Neural progenitor cell (in vitro differentiated cells): ENCODE measurements around the gene DDX3Y. TPM values are rescaled to one million over a fixed set of nuclear protein-coding genes. Genes with fewer than 3 reads are reported as not detected.

Experiments
- DNase-seq: peaks from one replicate; pipeline ENCODE4 v3.0.0-alpha.2; 2016; ENCODE audit warnings: low spot score
- H2AFZ ChIP-seq: fragments of 200-600 bp; sonication (generic); replicated peaks from 2 replicates; pipeline ENCODE4 v1.6.1; 2016; ENCODE audit warnings: antibody characterized with exemption
- H3F3A ChIP-seq: fragments of 200-600 bp; sonication (generic); 2 replicates; pipeline ENCODE4 v1.6.1; 2016; ENCODE audit warnings: antibody characterized with exemption, low read depth
- H3K27ac ChIP-seq: fragments of 200-600 bp; sonication (generic); 2 replicates; pipeline ENCODE4 v1.5.1; 2016; ENCODE audit warnings: mild to moderate bottlenecking
- H3K27me3 ChIP-seq: fragments of 200-600 bp; sonication (generic); 2 replicates; pipeline ENCODE4 v1.6.1; 2016; ENCODE audit warnings: mild to moderate bottlenecking, moderate library complexity
- H3K36me3 ChIP-seq: fragments of 200-600 bp; sonication (generic); 2 replicates; pipeline ENCODE4 v1.5.1; 2016
- H3K4me1 ChIP-seq: fragments of 200-600 bp; sonication (generic); 2 replicates; pipeline ENCODE4 v1.6.1; 2016; ENCODE audit warnings: mixed run types
- H3K4me2 ChIP-seq: fragments of 200-600 bp; sonication (generic); 2 replicates; pipeline ENCODE4 v1.6.1; 2016
- H3K4me3 ChIP-seq: fragments of 200-600 bp; sonication (generic); 2 replicates; pipeline ENCODE4 v1.5.1; 2016
- H3K79me2 ChIP-seq: fragments of 200-600 bp; sonication (generic); 2 replicates; pipeline ENCODE4 v1.6.1; 2016; ENCODE audit warnings: low read depth
- H3K9ac ChIP-seq: fragments of 200-600 bp; sonication (generic); 2 replicates; pipeline ENCODE4 v1.6.1; 2016
- H3K9me3 ChIP-seq: fragments of 200-600 bp; sonication (generic); 2 replicates; pipeline ENCODE4 v1.5.1; 2016; ENCODE audit warnings: low read depth
- H4K20me1 ChIP-seq: fragments of 200-600 bp; sonication (generic); 2 replicates; pipeline ENCODE4 v1.6.1; 2016; ENCODE audit warnings: low read depth
- H3K27ac Mint-ChIP-seq: 3 replicates; pipeline ENCODE4 v1.8.0; 2021; ENCODE audit warnings: mixed read lengths
- H3K27me3 Mint-ChIP-seq: 2 replicates; pipeline ENCODE4 v1.8.0; 2022; ENCODE audit warnings: low read depth, mild to moderate bottlenecking, inconsistent platforms, moderate library complexity, mixed read lengths; ENCODE audit not compliant: insufficient read depth
- H3K36me3 Mint-ChIP-seq: 3 replicates; pipeline ENCODE4 v1.8.0; 2021; ENCODE audit warnings: mixed read lengths
- H3K4me1 Mint-ChIP-seq: 3 replicates; pipeline ENCODE4 v1.8.0; 2021; ENCODE audit warnings: mixed read lengths
- H3K4me3 Mint-ChIP-seq: 3 replicates; pipeline ENCODE4 v1.8.0; 2021; ENCODE audit warnings: mild to moderate bottlenecking, moderate library complexity, mixed read lengths
- H3K9me3 Mint-ChIP-seq: 3 replicates; pipeline ENCODE4 v1.8.0; 2020; ENCODE audit warnings: mixed read lengths
- EZH2 ChIP-seq: fragments of 200-600 bp; sonication (generic); IDR thresholded peaks from 2 replicates; pipeline ENCODE4 v1.6.1; 2017; ENCODE audit warnings: antibody characterized with exemption, mild to moderate bottlenecking, moderate library complexity
- EZH2phosphoT487 ChIP-seq: fragments of 200-600 bp; sonication (generic); IDR thresholded peaks from 2 replicates; pipeline ENCODE4 v1.6.1; 2017; ENCODE audit warnings: antibody characterized with exemption
- total RNA-seq: library from RNA; depleted of rRNA; stranded (reverse); fragments of >200 nt; gene quantifications from 2 replicates; pipeline ENCODE4 v1.2.3, GENCODE V29; 2015; ENCODE audit warnings: low replicate concordance
- TF ChIP-seq, protein P1 (sequence below): fragments of 200-600 bp; sonication (generic); IDR thresholded peaks from 2 replicates; pipeline ENCODE4 v1.5.1; 2017; ENCODE audit warnings: antibody characterized with exemption, mild to moderate bottlenecking

DDX3Y gene
- total RNA-seq, 1 donor from 2014 or later = not detected

DNA sequence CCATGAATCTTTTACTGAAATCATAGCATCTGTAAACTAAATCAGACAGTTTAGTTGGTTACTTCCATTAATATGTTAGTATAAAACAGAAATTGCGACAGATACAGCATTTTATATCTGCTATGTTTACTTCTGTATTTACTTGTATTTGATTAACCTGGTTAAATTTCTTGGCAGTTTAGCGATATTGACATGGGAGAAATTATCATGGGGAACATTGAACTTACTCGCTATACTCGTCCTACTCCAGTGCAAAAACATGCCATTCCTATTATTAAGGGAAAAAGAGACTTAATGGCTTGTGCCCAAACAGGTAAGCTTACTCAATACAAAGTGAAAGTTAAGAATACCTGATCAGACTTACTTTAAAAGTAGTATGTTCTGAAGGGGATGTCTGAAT lies 8.9 kb downstream of the DDX3Y start:
- Histone ChIP-seq H4K20me1 (no peaks in the 10 kb centered on the region), H3K4me2 (no peak overlapping the region), H3K27me3 (no peaks in the 10 kb centered on the region), H3K4me1 (no peaks in the 10 kb centered on the region), H3K36me3 (no peaks in the 10 kb centered on the region), H3F3A (no peaks in the 10 kb centered on the region), H2AFZ (no peak overlapping the region), H3K79me2 (no peaks in the 10 kb centered on the region), H3K9me3 (no peaks in the 10 kb centered on the region), H3K4me3 (no peak overlapping the region), H3K27ac (no peak overlapping the region), H3K9ac (no peak overlapping the region)
- Mint-ChIP-seq H3K36me3 (no peaks in the 10 kb centered on the region), H3K4me1 (no peaks in the 10 kb centered on the region), H3K4me3 (no peak overlapping the region), H3K27me3 (no peaks in the 10 kb centered on the region), H3K27ac (no peak overlapping the region), H3K9me3 (no peaks in the 10 kb centered on the region)
- TF ChIP-seq, protein P1, sequence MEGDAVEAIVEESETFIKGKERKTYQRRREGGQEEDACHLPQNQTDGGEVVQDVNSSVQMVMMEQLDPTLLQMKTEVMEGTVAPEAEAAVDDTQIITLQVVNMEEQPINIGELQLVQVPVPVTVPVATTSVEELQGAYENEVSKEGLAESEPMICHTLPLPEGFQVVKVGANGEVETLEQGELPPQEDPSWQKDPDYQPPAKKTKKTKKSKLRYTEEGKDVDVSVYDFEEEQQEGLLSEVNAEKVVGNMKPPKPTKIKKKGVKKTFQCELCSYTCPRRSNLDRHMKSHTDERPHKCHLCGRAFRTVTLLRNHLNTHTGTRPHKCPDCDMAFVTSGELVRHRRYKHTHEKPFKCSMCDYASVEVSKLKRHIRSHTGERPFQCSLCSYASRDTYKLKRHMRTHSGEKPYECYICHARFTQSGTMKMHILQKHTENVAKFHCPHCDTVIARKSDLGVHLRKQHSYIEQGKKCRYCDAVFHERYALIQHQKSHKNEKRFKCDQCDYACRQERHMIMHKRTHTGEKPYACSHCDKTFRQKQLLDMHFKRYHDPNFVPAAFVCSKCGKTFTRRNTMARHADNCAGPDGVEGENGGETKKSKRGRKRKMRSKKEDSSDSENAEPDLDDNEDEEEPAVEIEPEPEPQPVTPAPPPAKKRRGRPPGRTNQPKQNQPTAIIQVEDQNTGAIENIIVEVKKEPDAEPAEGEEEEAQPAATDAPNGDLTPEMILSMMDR = no peak
- DNase-seq = no peak

DNA sequence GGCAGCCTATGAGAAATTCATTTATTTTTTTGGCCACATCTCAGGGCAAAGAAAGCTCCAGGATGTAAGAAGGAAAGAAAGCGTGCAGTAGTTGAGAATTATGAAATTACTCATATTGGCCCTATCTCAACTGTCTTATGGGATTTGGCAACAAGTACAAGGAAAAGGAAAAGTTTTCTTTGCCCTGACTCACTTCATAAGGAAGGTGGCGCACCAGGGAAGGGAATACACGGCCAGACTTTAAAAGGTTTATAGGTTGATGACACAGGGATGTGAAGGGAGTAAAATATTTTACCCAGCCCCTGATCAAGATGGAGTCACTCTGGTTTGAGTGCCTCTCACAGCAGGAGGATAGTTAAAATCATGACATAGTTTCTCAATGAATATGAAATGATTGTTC lies 23.4 kb downstream of the DDX3Y start:
- no peak for DNase-seq
- H2AFZ ChIP-seq = no peak overlapping the region
- no peaks in the 10 kb centered on the region for H3K4me1 ChIP-seq
- H3K4me1 Mint-ChIP-seq = no peaks in the 10 kb centered on the region
- H3K36me3 ChIP-seq = no peaks in the 10 kb centered on the region
- no peaks in the 10 kb centered on the region for H3K27me3 Mint-ChIP-seq
- H3K4me3 ChIP-seq = no peak overlapping the region
- no peaks in the 10 kb centered on the region for H4K20me1 ChIP-seq
- no peak overlapping the region for H3K9ac ChIP-seq
- H3K27me3 ChIP-seq = no peaks in the 10 kb centered on the region
- H3K9me3 Mint-ChIP-seq = no peaks in the 10 kb centered on the region
- no peaks in the 10 kb centered on the region for H3K36me3 Mint-ChIP-seq
- TF ChIP-seq EZH2phosphoT487 (no peak), EZH2 (no peak)
- TF ChIP-seq, protein P1 = no peak
- no peaks in the 10 kb centered on the region for H3F3A ChIP-seq
- no peaks in the 10 kb centered on the region for H3K9me3 ChIP-seq
- no peaks in the 10 kb centered on the region for H3K79me2 ChIP-seq
- H3K4me3 Mint-ChIP-seq = no peak overlapping the region
- no peak overlapping the region for H3K4me2 ChIP-seq
- H3K27ac Mint-ChIP-seq = no peak overlapping the region
- no peak overlapping the region for H3K27ac ChIP-seq

DNA sequence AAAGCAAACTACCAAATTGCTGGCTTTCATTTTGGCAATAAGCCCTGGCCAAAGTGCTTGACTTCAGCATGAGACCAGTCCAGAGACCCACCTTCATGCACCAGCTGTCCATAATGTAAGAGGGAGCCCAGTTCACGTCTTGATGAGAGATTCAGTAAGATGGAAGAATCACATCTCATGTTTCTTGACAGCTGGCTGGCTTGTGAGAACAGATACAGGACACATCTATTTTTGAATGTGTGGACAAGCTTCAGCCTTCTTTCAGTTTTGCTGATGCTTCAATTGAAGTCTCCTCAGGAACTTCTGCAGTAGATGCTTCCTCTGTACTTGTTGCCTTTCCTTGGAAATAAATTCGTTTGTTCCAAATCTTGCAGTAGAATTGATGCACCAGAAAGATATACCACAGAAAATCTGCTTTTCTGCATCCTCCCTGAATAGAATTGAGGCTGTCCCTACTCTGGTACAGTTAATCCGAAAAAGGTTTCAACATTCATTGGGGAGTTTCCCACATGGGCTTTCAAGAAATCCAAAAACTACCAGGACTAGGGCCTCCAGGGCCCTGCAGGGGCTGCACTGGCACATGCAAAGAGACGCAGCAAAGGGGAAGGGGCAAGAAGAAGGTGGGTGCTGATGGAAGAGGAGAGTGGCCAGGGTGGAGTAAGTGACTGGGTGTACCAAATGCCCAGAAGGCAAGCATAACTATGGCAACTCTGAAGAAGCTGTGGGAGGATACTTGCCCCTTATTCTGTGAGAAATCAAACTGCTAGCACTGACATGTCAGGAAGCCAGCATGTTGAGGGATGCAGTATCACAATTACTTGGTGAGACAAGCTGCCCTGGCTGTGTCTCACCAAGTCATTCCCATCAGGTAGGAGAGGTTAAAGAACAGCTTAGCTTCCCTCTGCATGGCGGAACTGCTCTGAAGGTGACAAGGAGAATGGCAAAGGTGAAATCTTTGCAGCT lies 37.3 kb downstream of the DDX3Y start:
- Mint-ChIP-seq H3K4me1 (no peaks in the 10 kb centered on the region), H3K9me3 (no peaks in the 10 kb centered on the region)

More for the DNA sequence above, 37.3 kb downstream of the DDX3Y start:
- Histone ChIP-seq H3K9ac (no peak overlapping the region), H3K4me1 (no peaks in the 10 kb centered on the region), H3K27ac (no peak overlapping the region), H3K27me3 (no peaks in the 10 kb centered on the region), H3K9me3 (no peaks in the 10 kb centered on the region), H3K4me2 (no peak overlapping the region), H3F3A (no peaks in the 10 kb centered on the region), H3K79me2 (no peaks in the 10 kb centered on the region), H3K4me3 (no peak overlapping the region), H2AFZ (no peak overlapping the region), H4K20me1 (no peaks in the 10 kb centered on the region), H3K36me3 (no peaks in the 10 kb centered on the region)
- no peak for TF ChIP-seq EZH2
- no peak for TF ChIP-seq EZH2phosphoT487
- TF ChIP-seq, protein P1 = no peak
- DNase-seq = no peak
- Mint-ChIP-seq H3K27me3 (no peaks in the 10 kb centered on the region), H3K27ac (no peak overlapping the region), H3K36me3 (no peaks in the 10 kb centered on the region), H3K4me3 (no peak overlapping the region)

Other genes with a start within 250 kb of the DDX3Y start
- not detected in 2 replicates for gene USP9Y, start 203.6 kb upstream of the DDX3Y start, total RNA-seq